ENCODE results near the gene IRGQ.

The IRGQ gene

GRCh38 chr19:43575156-43575950, 20.6 kb downstream of the IRGQ start, which contains the start of the genes PINLYP and XRCC1:
PINLYP (plus strand) TSS chr19:43575801; CDS start chr19:43577192, 1,391 bp downstream.
XRCC1 (minus strand) TSS chr19:43575527; CDS start chr19:43575458, 69 bp downstream.
- in situ Hi-C loops (cut with HindIII; ENCODE audit: low sequenced_read_pairs), result loop anchor here (5.0 kb wide), 1 partner anchor 38 kb away; no protein-coding TSS in a partner anchor

- in situ Hi-C loops (cut with HindIII; ENCODE audit: low sequenced_read_pairs), result loop anchor here (5.0 kb wide), 1 partner anchor 37 kb away; no protein-coding TSS in a partner anchor
These were observed 21.3 kb downstream of the IRGQ start for GRCh38 chr19:43574424-43575155.

GRCh38 chr19:43572171-43572588, 23.8 kb downstream of the IRGQ start:
- in situ Hi-C loops (cut with HindIII; ENCODE audit: low sequenced_read_pairs), result no loop called here

GRCh38 chr19:43570174-43570791, 25.7 kb downstream of the IRGQ start:
- in situ Hi-C loops (cut with HindIII; ENCODE audit: low sequenced_read_pairs), result no loop called here

- in situ Hi-C loops (cut with HindIII; ENCODE audit: low sequenced_read_pairs), result no loop called here
These were observed 26.3 kb downstream of the IRGQ start for GRCh38 chr19:43569657-43570056.

GRCh38 chr19:43564800-43565199, 31.1 kb downstream of the IRGQ start:
- in situ Hi-C loops (cut with HindIII; ENCODE audit: low sequenced_read_pairs), result no loop called here

- in situ Hi-C loops (cut with HindIII; ENCODE audit: low sequenced_read_pairs), result no loop called here
These were observed 32.0 kb downstream of the IRGQ start for GRCh38 chr19:43563816-43564457.

GRCh38 chr19:43562698-43563241, 33.2 kb downstream of the IRGQ start:
- in situ Hi-C loops (cut with HindIII; ENCODE audit: low sequenced_read_pairs), result no loop called here

GRCh38 chr19:43562226-43562697, 33.7 kb downstream of the IRGQ start:
- in situ Hi-C loops (cut with HindIII; ENCODE audit: low sequenced_read_pairs), result no loop called here

- in situ Hi-C loops (cut with HindIII; ENCODE audit: low sequenced_read_pairs), result no loop called here
These were observed 34.6 kb downstream of the IRGQ start for GRCh38 chr19:43561139-43561970.

- in situ Hi-C loops (cut with HindIII; ENCODE audit: low sequenced_read_pairs), result no loop called here
These were observed 35.2 kb downstream of the IRGQ start for GRCh38 chr19:43560687-43561086.

- in situ Hi-C loops (cut with HindIII; ENCODE audit: low sequenced_read_pairs), result loop anchor here (10.0 kb wide), 1 partner anchor 170 kb away; no protein-coding TSS in a partner anchor
These were observed 40.7 kb downstream of the IRGQ start for GRCh38 chr19:43555185-43555770.

GRCh38 chr19:43554317-43554895, 41.5 kb downstream of the IRGQ start:
- in situ Hi-C loops (cut with HindIII; ENCODE audit: low sequenced_read_pairs), result loop anchor here (10.0 kb wide), 1 partner anchor 170 kb away; no protein-coding TSS in a partner anchor

- in situ Hi-C loops (cut with HindIII; ENCODE audit: low sequenced_read_pairs), result loop anchor here (10.0 kb wide), 1 partner anchor 171 kb away; no protein-coding TSS in a partner anchor
These were observed 42.3 kb downstream of the IRGQ start for GRCh38 chr19:43553656-43554055.

- in situ Hi-C loops (cut with HindIII; ENCODE audit: low sequenced_read_pairs), result loop anchor here (10.0 kb wide), 1 partner anchor 172 kb away; no protein-coding TSS in a partner anchor
These were observed 43.3 kb downstream of the IRGQ start for GRCh38 chr19:43552616-43553015.

GRCh38 chr19:43552198-43552450, 43.8 kb downstream of the IRGQ start:
- in situ Hi-C loops (cut with HindIII; ENCODE audit: low sequenced_read_pairs), result loop anchor here (10.0 kb wide), 1 partner anchor 173 kb away; no protein-coding TSS in a partner anchor

- in situ Hi-C loops (cut with HindIII; ENCODE audit: low sequenced_read_pairs), result loop anchor here (10.0 kb wide), 1 partner anchor 173 kb away; no protein-coding TSS in a partner anchor
These were observed 44.3 kb downstream of the IRGQ start for GRCh38 chr19:43551399-43552197.

GRCh38 chr19:43548706-43549105, 47.2 kb downstream of the IRGQ start:
- in situ Hi-C loops (cut with HindIII; ENCODE audit: low sequenced_read_pairs), result no loop called here
